GM15510 (cell line): Measurements from ENCODE around the gene BRSK1.

ENCODE experiments used
- POLR2A ChIP-seq: IDR thresholded peaks from 3 replicates; pipeline ENCODE4 v1.6.1; 2011; ENCODE audit warnings: borderline replicate concordance; ENCODE audit not compliant: insufficient read length; ENCODE audit errors: extremely low read depth

Gene BRSK1

DNA sequence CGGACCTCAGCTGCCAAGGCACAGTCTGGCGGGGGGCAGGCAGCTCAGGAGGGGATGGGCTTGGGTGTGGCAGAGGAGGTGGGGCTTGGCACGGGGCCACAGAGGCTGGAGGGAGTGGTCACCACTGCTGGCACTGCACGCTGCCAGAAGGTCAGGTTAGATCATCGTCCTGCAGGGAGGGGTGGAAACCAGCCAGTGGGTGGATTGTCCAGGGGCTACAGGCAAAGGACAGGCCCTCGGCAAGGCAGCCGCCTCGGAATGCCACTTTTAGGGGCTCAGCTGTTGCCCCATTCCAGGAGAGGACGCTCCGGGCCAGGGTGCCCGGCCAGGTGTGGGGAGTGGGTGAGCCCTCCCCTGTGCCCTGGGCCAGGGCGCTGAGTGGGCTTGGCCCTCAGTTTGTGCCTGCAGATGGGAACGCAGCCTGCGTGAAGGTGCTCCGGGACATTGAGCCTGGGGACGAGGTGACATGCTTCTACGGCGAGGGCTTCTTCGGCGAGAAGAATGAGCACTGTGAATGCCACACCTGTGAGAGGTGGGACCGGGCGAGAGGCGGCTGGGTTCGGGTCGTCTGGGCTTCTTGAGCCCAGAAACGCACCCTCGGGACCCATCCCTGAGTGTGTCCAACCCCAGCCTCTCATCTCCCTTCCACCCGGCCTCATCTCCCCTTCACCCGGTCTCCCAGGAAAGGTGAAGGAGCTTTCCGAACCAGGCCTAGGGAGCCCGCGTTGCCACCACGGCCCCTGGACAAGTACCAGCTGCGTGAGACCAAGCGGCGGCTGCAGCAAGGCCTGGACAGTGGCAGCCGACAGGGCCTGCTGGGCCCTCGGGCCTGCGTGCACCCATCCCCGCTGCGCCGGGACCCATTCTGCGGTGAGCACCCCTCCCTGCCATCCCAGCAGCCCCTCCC lies 62.3 kb downstream of the BRSK1 start:
- TF ChIP-seq POLR2A, result no peak

- no peak for TF ChIP-seq POLR2A
These were observed 63.1 kb downstream of the BRSK1 start for GRCh38 chr19:55346725-55347441.

- TF ChIP-seq POLR2A, result no peak
These were observed 63.7 kb downstream of the BRSK1 start for GRCh38 chr19:55347442-55348009.

- TF ChIP-seq POLR2A, result no peak
These were observed 64.7 kb downstream of the BRSK1 start for GRCh38 chr19:55348317-55349034.

- TF ChIP-seq POLR2A, result no peak
These were observed 67.0 kb downstream of the BRSK1 start for GRCh38 chr19:55350620-55351315.

- TF ChIP-seq POLR2A, result no peak
These were observed 68.2 kb downstream of the BRSK1 start for GRCh38 chr19:55352040-55352439.

- TF ChIP-seq POLR2A, result no peak
These were observed 68.8 kb downstream of the BRSK1 start for GRCh38 chr19:55352549-55353145.

- TF ChIP-seq POLR2A, result no peak
These were observed 69.6 kb downstream of the BRSK1 start for GRCh38 chr19:55353356-55353802.

DNA sequence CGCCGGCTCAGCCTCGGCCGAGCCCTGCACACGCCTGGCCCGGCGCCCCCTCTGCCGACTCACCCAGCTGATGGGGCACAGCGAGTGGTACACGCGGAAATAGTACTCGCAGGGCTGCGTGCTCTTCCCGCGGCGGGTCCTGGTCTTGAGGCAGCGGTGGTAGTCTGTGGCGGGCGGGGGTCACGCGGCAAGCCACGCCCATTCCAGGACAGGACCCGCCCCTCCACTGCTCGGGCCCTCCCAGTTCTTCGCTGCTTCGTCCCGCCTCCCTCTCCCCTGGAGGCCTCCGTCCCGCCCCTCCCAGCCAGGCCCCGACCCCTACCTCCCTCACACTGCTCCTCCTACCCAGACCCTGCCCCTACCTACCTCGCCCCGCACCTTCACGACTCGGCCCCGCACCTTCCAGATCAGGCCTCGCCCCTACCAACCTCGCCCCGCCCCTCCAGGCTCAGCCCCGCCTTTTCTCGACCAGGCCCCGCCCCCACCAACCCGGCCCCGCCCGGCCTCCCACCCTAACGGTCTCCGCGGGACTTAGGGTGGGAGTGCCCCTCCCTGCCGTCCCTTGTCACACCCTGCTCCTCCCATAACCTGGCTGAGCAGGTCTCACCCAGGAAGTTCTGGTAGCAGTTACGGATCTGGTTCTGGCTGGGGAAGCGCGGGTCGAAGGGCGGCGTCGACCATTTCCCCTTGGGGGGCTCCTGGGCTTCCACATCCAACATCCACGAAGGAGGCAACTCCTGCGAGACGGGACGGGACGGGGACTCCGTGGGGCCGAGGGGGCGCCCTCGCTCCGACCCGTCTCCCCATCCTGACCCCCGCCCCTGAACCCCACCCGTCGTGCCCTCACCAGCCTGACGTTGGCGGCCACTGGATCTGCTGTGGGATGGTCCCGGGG lies 70.3 kb downstream of the BRSK1 start:
- TF ChIP-seq POLR2A, result no peak

DNA sequence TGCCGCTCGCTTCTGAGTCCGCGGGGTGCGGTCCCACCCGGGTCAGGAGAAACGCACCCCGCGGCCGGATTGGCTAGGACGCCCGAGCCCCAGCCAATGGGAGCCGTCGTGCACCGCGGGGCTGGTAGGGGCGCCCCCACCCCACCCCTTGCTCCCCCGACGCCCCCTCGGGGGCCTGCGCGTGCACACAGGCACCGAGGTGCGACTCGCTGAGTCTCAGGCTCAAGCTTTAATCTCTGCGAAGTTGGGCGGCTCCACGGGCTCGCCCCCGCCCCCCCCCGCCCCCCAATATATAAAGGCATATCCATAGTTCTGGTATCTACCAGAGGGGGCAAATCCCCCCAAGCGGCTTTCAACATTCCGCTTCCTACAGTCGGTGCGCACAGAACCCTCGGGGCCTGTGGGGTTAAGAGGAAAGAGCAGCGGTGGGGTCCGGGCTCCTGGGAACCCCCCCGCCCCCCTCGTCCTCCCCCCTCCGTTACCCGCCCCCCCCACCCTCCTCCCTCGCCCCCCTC lies 71.0 kb downstream of the BRSK1 start, which contains the start of gene COX6B2:
Gene COX6B2, minus strand, starts transcription at position 22 of the 515 bp plus-strand sequence. CDS start 198 bp downstream, outside the sequence.
- no peak for TF ChIP-seq POLR2A

- TF ChIP-seq POLR2A, result no peak
These were observed 71.5 kb downstream of the BRSK1 start for GRCh38 chr19:55355213-55355821.

- TF ChIP-seq POLR2A, result no peak
These were observed 74.7 kb downstream of the BRSK1 start for GRCh38 chr19:55358493-55358892.
